ENCODE data around the gene TBC1D10A.

TBC1D10A gene

GRCh38 chr22:30368420-30368819, 41.7 kb upstream of the TBC1D10A start:
- TF ChIP-seq Cebpa-rat (IDR thresholded peaks at IDR 0.05) = no peak
- H3K4me2 ChIP-seq = peak overlapping the region in 8 of 11 experiments; percentile 10 to 59 (median 49); a peak in 12 of 22 replicates
- H3K4me3 ChIP-seq = no peak overlapping the region
- no peaks in the 10 kb centered on the region for H3K27me3 ChIP-seq
- no peaks in the 10 kb centered on the region for H3K9me3 ChIP-seq (replicated peaks in 1 of 11)
- peaks cover 0 to 5% (median 0%) of the 10 kb centered on the region in 11 experiments; a peak in 1 of 22 replicates for H3K36me3 ChIP-seq
- no peaks in the 10 kb centered on the region for H4K20me1 ChIP-seq
- peaks cover 21 to 63% (median 55%) of the 10 kb centered on the region in 10 experiments for H3K4me1 ChIP-seq
- H3K9ac ChIP-seq = peak overlapping the region in 3 of 11 experiments; percentile 26 to 34 (median 31); a peak in 3 of 22 replicates
- H3K27ac ChIP-seq = no peak overlapping the region

GRCh38 chr22:30365891-30366290, 39.1 kb upstream of the TBC1D10A start:
- Histone ChIP-seq H3K27ac (peak overlapping the region in 1 of 11 experiments; percentile 15; a peak in 1 of 22 replicates), H3K27me3 (no peaks in the 10 kb centered on the region), H3K36me3 (peaks cover 0 to 5% (median 0%) of the 10 kb centered on the region in 11 experiments; a peak in 1 of 22 replicates), H3K9ac (no peak overlapping the region; a peak in 1 of 22 replicates), H4K20me1 (no peaks in the 10 kb centered on the region), H3K4me3 (no peak overlapping the region), H3K4me1 (peaks cover 9 to 70% (median 54%) of the 10 kb centered on the region in 10 experiments; a peak in 18 of 20 replicates), H3K9me3 (replicated peaks in 1 of 11) (no peaks in the 10 kb centered on the region), H3K4me2 (peak overlapping the region in 9 of 11 experiments; percentile 12 to 73 (median 63); a peak in 17 of 22 replicates)
- TF ChIP-seq Cebpa-rat (IDR thresholded peaks at IDR 0.05) = no peak

GRCh38 chr22:30362651-30363281, 36.0 kb upstream of the TBC1D10A start:
- Histone ChIP-seq H3K4me3 (no peak overlapping the region), H4K20me1 (no peaks in the 10 kb centered on the region), H3K27me3 (peaks cover 0 to 11% (median 7%) of the 10 kb centered on the region in 11 experiments; a peak in 12 of 22 replicates), H3K4me2 (peak overlapping the region in 8 of 11 experiments; percentile 32 to 73 (median 59); a peak in 16 of 22 replicates), H3K36me3 (peaks cover 0 to 5% (median 0%) of the 10 kb centered on the region in 11 experiments; a peak in 1 of 22 replicates), H3K9me3 (replicated peaks in 1 of 11) (no peaks in the 10 kb centered on the region), H3K4me1 (peaks cover 2 to 47% (median 30%) of the 10 kb centered on the region in 10 experiments; a peak in 17 of 20 replicates), H3K9ac (peak overlapping the region in 1 of 11 experiments; percentile 20; a peak in 1 of 22 replicates), H3K27ac (no peak overlapping the region)
- TF ChIP-seq Cebpa-rat (IDR thresholded peaks at IDR 0.05) = no peak

GRCh38 chr22:30361916-30362650, 35.3 kb upstream of the TBC1D10A start:
- Histone ChIP-seq H3K4me1 (peaks cover 8 to 53% (median 36%) of the 10 kb centered on the region in 10 experiments; a peak in 17 of 20 replicates), H3K4me2 (peak overlapping the region in 8 of 11 experiments; percentile 32 to 73 (median 59); a peak in 16 of 22 replicates), H3K9ac (peak overlapping the region in 2 of 11 experiments; percentile 3 to 21; a peak in 1 of 22 replicates)

GRCh38 chr22:30358541-30358940, 31.8 kb upstream of the TBC1D10A start:
- no peak overlapping the region for H3K9ac ChIP-seq
- H3K4me2 ChIP-seq = no peak overlapping the region
- peaks cover 20 to 29% (median 27%) of the 10 kb centered on the region in 11 experiments; a peak in 21 of 22 replicates for H4K20me1 ChIP-seq
- no peak for TF ChIP-seq Cebpa-rat (IDR thresholded peaks at IDR 0.05)
- peaks cover 7 to 14% (median 12%) of the 10 kb centered on the region in 11 experiments; a peak in 19 of 22 replicates for H3K36me3 ChIP-seq
- H3K4me3 ChIP-seq = no peak overlapping the region
- H3K4me1 ChIP-seq = peaks cover 30 to 59% (median 43%) of the 10 kb centered on the region in 10 experiments
- H3K27ac ChIP-seq = no peak overlapping the region
- no peaks in the 10 kb centered on the region for H3K9me3 ChIP-seq (replicated peaks in 1 of 11)
- H3K27me3 ChIP-seq = peaks cover 0 to 15% (median 10%) of the 10 kb centered on the region in 11 experiments; a peak in 12 of 22 replicates

More at GRCh38 chr22:30361916-30362650, 35.3 kb upstream of the TBC1D10A start:
- no peak for TF ChIP-seq Cebpa-rat (IDR thresholded peaks at IDR 0.05)
- Histone ChIP-seq H3K9me3 (replicated peaks in 1 of 11) (no peaks in the 10 kb centered on the region), H3K27ac (no peak overlapping the region), H3K4me3 (no peak overlapping the region), H4K20me1 (no peaks in the 10 kb centered on the region), H3K36me3 (peaks cover 0 to 5% (median 0%) of the 10 kb centered on the region in 11 experiments; a peak in 1 of 22 replicates), H3K27me3 (peaks cover 0 to 14% (median 10%) of the 10 kb centered on the region in 11 experiments; a peak in 12 of 22 replicates)

GRCh38 chr22:30357650-30358215, 31.0 kb upstream of the TBC1D10A start:
- H3K4me2 ChIP-seq = peak overlapping the region; percentile 85 to 97 (median 92)
- H4K20me1 ChIP-seq = peaks cover 25 to 36% (median 33%) of the 10 kb centered on the region in 11 experiments; a peak in 21 of 22 replicates
- H3K27ac ChIP-seq = no peak overlapping the region
- peaks cover 12 to 22% (median 17%) of the 10 kb centered on the region in 11 experiments for H3K36me3 ChIP-seq
- peak overlapping the region in 6 of 11 experiments; percentile 92 to 98 (median 94); a peak in 10 of 22 replicates for H3K9ac ChIP-seq
- H3K27me3 ChIP-seq = peaks cover 0 to 15% (median 10%) of the 10 kb centered on the region in 11 experiments; a peak in 12 of 22 replicates
- peaks cover 30 to 56% (median 38%) of the 10 kb centered on the region in 10 experiments for H3K4me1 ChIP-seq
- TF ChIP-seq Cebpa-rat (IDR thresholded peaks at IDR 0.05) = no peak
- H3K9me3 ChIP-seq (replicated peaks in 1 of 11) = no peaks in the 10 kb centered on the region
- H3K4me3 ChIP-seq = peak overlapping the region in 9 of 10 experiments; percentile 82 to 99 (median 93); a peak in 15 of 20 replicates

- Histone ChIP-seq H3K4me1 (peaks cover 30 to 51% (median 33%) of the 10 kb centered on the region in 10 experiments), H3K9ac (peak overlapping the region; percentile 92 to 98 (median 93)), H3K27me3 (peaks cover 0 to 15% (median 10%) of the 10 kb centered on the region in 11 experiments; a peak in 12 of 22 replicates), H3K4me2 (peak overlapping the region; percentile 85 to 97 (median 92)), H4K20me1 (peaks cover 31 to 41% (median 38%) of the 10 kb centered on the region in 11 experiments), H3K4me3 (peak overlapping the region; percentile 82 to 99 (median 92)), H3K36me3 (peaks cover 18 to 27% (median 22%) of the 10 kb centered on the region in 11 experiments), H3K9me3 (replicated peaks in 1 of 11) (no peaks in the 10 kb centered on the region), H3K27ac (peak overlapping the region; percentile 88 to 96 (median 91); a peak in 21 of 22 replicates)
- TF ChIP-seq Cebpa-rat (IDR thresholded peaks at IDR 0.05) = no peak
Measured at GRCh38 chr22:30357236-30357570, 30.5 kb upstream of the TBC1D10A start.
